ENCODE results near the gene ELL.

- TF ChIP-seq, protein P1, sequence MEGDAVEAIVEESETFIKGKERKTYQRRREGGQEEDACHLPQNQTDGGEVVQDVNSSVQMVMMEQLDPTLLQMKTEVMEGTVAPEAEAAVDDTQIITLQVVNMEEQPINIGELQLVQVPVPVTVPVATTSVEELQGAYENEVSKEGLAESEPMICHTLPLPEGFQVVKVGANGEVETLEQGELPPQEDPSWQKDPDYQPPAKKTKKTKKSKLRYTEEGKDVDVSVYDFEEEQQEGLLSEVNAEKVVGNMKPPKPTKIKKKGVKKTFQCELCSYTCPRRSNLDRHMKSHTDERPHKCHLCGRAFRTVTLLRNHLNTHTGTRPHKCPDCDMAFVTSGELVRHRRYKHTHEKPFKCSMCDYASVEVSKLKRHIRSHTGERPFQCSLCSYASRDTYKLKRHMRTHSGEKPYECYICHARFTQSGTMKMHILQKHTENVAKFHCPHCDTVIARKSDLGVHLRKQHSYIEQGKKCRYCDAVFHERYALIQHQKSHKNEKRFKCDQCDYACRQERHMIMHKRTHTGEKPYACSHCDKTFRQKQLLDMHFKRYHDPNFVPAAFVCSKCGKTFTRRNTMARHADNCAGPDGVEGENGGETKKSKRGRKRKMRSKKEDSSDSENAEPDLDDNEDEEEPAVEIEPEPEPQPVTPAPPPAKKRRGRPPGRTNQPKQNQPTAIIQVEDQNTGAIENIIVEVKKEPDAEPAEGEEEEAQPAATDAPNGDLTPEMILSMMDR (IDR thresholded peaks at IDR 0.05 in 8 of 11, conservative IDR thresholded peaks at IDR 0.05 in 3 of 11) = peak in 1 of 11 experiments; percentile 5
- TF ChIP-seq POLR2A (IDR thresholded peaks at IDR 0.05) (no peak), POLR2AphosphoS5 (IDR thresholded peaks at IDR 0.05) (no peak)
Observed at GRCh38 chr19:18488838-18489626, 32.8 kb downstream of the ELL start.

Measured in spleen (tissue), 7 donors.